T-cell (primary cell): ENCODE data around the gene ADCYAP1. TPM values are rescaled to one million over a fixed set of nuclear protein-coding genes. Genes with fewer than 3 reads are reported as not detected.

Experiments used
- ATAC-seq, 4 experiments: fragments of 200-7000 bp in 3 of 4; fragments of 150-1000 bp in 1 of 4; cut with Tn5 transposase; replicated peaks in 1 of 4; 1 replicate in 3 of 4; 2 replicates in 1 of 4; pipeline ENCODE4 v1.10.0; 2021; ENCODE audit warnings: moderate library complexity in 3 of 4, mild to moderate bottlenecking in 2 of 4, moderate number of reproducible peaks in 1 of 4
- CTCF ChIA-PET, 2 donors: fragments of 300-600 bp; sonication (Branson Sonifier 250); formaldehyde crosslinking; loops; one replicate each; lab custom pipeline; 2022; ENCODE audit warnings: antibody characterized with exemption in 2 of 2; lab: Charles Lee
- POLR2A ChIA-PET, 2 donors: fragments of 300-600 bp; sonication (Branson Sonifier 250); formaldehyde crosslinking; loops; one replicate each; lab custom pipeline; 2022; ENCODE audit warnings: antibody characterized with exemption in 2 of 2; lab: Charles Lee
- DNase-seq, 35 experiments: peaks; one replicate each; pipeline versions ENCODE4 v3.0.0 to v3.0.0-alpha.2; 2013 to 2023
- H3K27ac ChIP-seq: one replicate; pipeline ENCODE4 v1.5.1; 2013; ENCODE audit warnings: low read length
- H3K27me3 ChIP-seq, 2 experiments: replicated peaks in 1 of 2; 1 replicate in 1 of 2; 2 replicates in 1 of 2; pipeline versions ENCODE4 v1.6.1 to v1.7.0; 2013; ENCODE audit warnings: low read length in 1 of 2, mixed read lengths in 1 of 2; ENCODE audit not compliant: control insufficient read depth in 2 of 2, insufficient read depth in 2 of 2; ENCODE audit errors: extremely low read depth in 1 of 2
- H3K36me3 ChIP-seq, 2 donors: 1 replicate in 1 of 2; 2 replicates in 1 of 2; pipeline versions ENCODE4 v1.6.1 to v1.7.0; 2013; ENCODE audit warnings: low read length in 1 of 2; ENCODE audit not compliant: control insufficient read depth in 2 of 2, insufficient read depth in 1 of 2; ENCODE audit errors: extremely low read depth in 1 of 2
- H3K4me1 ChIP-seq, 2 experiments: 1 replicate in 1 of 2; 2 replicates in 1 of 2; pipeline versions ENCODE4 v1.6.1 to v1.7.0; 2013; ENCODE audit warnings: low read length in 2 of 2, mixed read lengths in 1 of 2; ENCODE audit not compliant: insufficient read depth in 2 of 2, control insufficient read depth in 1 of 2; ENCODE audit errors: extremely low read depth in 1 of 2
- H3K4me3 ChIP-seq, 2 donors: 1 replicate in 1 of 2; 2 replicates in 1 of 2; pipeline versions ENCODE4 v1.5.1 to v1.7.0; 2013; ENCODE audit warnings: mild to moderate bottlenecking in 2 of 2, low read length in 1 of 2, moderate library complexity in 1 of 2; ENCODE audit not compliant: control insufficient read depth in 1 of 2; ENCODE audit errors: extremely low read depth in 1 of 2
- H3K9me3 ChIP-seq: 2 replicates; pipeline ENCODE4 v1.7.0; 2013
- H3K27ac Mint-ChIP-seq, 2 donors: one replicate each; pipeline ENCODE4 v1.8.0; 2020 to 2021; ENCODE audit warnings: mild to moderate bottlenecking in 2 of 2, mixed read lengths in 2 of 2
- H3K27me3 Mint-ChIP-seq, 2 donors: one replicate each; pipeline ENCODE4 v1.8.0; 2021 to 2022; ENCODE audit warnings: mixed read lengths in 2 of 2
- H3K36me3 Mint-ChIP-seq: one replicate; pipeline ENCODE4 v1.8.0; 2021; ENCODE audit warnings: mixed read lengths
- H3K4me1 Mint-ChIP-seq, 3 donors: one replicate each; pipeline ENCODE4 v1.8.0; 2020 to 2022; ENCODE audit warnings: mixed read lengths in 3 of 3, mild to moderate bottlenecking in 1 of 3
- H3K4me3 Mint-ChIP-seq, 3 donors: one replicate each; pipeline ENCODE4 v1.8.0; 2020 to 2022; ENCODE audit warnings: mild to moderate bottlenecking in 3 of 3, mixed read lengths in 3 of 3, moderate library complexity in 3 of 3
- H3K9me3 Mint-ChIP-seq, 3 donors: one replicate each; pipeline ENCODE4 v1.8.0; 2020 to 2022; ENCODE audit warnings: mixed read lengths in 3 of 3
- WGBS: methylation state at CpG from one replicate; pipeline ENCODE4 v1.1.5; 2013; ENCODE audit warnings: missing lambda C conversion rate; ENCODE audit not compliant: insufficient coverage; 5-methylcytosine and 5-hydroxymethylcytosine counted together
- total RNA-seq, 35 experiments: library from RNA in 6 of 35; stranded (reverse) in 6 of 35; fragments of 120-200 nt in 1 of 35; gene quantifications; one replicate each; pipeline versions ENCODE4 v1.2.1 to v1.2.4 and lab custom pipeline; 2013 to 2026

Gene ADCYAP1
- total RNA-seq, 5 donors from 2014 or later (not counting 1 experiment from before 2014, with no cell fraction given): not detected

GRCh38 chr18:911486-911885 lies 6.8 kb downstream of the ADCYAP1 start:
- Mint-ChIP-seq H3K36me3 (no peaks in the 10 kb centered on the region), H3K27me3 (peaks cover 52 to 57% of the 10 kb centered on the region in 2 donors), H3K27ac (no peak overlapping the region), H3K4me3 (no peak overlapping the region), H3K9me3 (no peaks in the 10 kb centered on the region), H3K4me1 (peaks cover 11 to 15% (median 14%) of the 10 kb centered on the region in 3 donors)
- ChIA-PET POLR2A (no interaction called here), CTCF (interaction anchor here in 1 of 2 donors (0.7 to 0.8 kb wide), 2 partner anchors 15 to 46 kb away, joined by 3 read pairs; no protein-coding TSS in a partner anchor)
- H3K4me3 ChIP-seq: no peak overlapping the region
- ATAC-seq: no peak
- H3K27ac ChIP-seq: no peak overlapping the region
- H3K4me1 ChIP-seq: peaks cover 0 to 25% of the 10 kb centered on the region in 2 experiments
- H3K9me3 ChIP-seq: no peaks in the 10 kb centered on the region
- H3K27me3 ChIP-seq: peaks cover 22 to 38% of the 10 kb centered on the region in 2 experiments
- DNase-seq: no peak
- H3K36me3 ChIP-seq: no peaks in the 10 kb centered on the region
- 10% methylated on average over 4 of the region's 7 CpGs for WGBS

- POLR2A ChIA-PET: no interaction called here
- no peak for ATAC-seq
Measured at GRCh38 chr18:916562-916961, 11.9 kb downstream of the ADCYAP1 start.

GRCh38 chr18:919078-919477 lies 14.4 kb downstream of the ADCYAP1 start:
- Mint-ChIP-seq H3K4me1 (no peaks in the 10 kb centered on the region), H3K9me3 (no peaks in the 10 kb centered on the region), H3K4me3 (no peak overlapping the region), H3K27me3 (peaks cover 42 to 46% of the 10 kb centered on the region in 2 donors), H3K36me3 (no peaks in the 10 kb centered on the region), H3K27ac (no peak overlapping the region)
- 19% methylated on average over 2 of the region's 2 CpGs for WGBS
- DNase-seq (no peak), ATAC-seq (no peak)
- CTCF ChIA-PET: no interaction called here
- H3K36me3 ChIP-seq: no peaks in the 10 kb centered on the region
- no peaks in the 10 kb centered on the region for H3K9me3 ChIP-seq
- no peaks in the 10 kb centered on the region for H3K4me1 ChIP-seq
- H3K27me3 ChIP-seq: peaks cover 2 to 10% of the 10 kb centered on the region in 2 experiments
- H3K27ac ChIP-seq: no peak overlapping the region
- H3K4me3 ChIP-seq: no peak overlapping the region
- POLR2A ChIA-PET: no interaction called here

More at GRCh38 chr18:916562-916961, 11.9 kb downstream of the ADCYAP1 start:
- H3K27ac ChIP-seq: no peak overlapping the region
- Mint-ChIP-seq H3K27me3 (peaks cover 46 to 56% of the 10 kb centered on the region in 2 donors), H3K4me1 (no peaks in the 10 kb centered on the region), H3K27ac (no peak overlapping the region), H3K36me3 (no peaks in the 10 kb centered on the region), H3K4me3 (no peak overlapping the region), H3K9me3 (no peaks in the 10 kb centered on the region)
- no peak overlapping the region for H3K4me3 ChIP-seq
- no peaks in the 10 kb centered on the region for H3K36me3 ChIP-seq
- no peak for DNase-seq
- WGBS: 57% methylated on average over 1 of the region's 1 CpG
- peaks cover 4 to 9% of the 10 kb centered on the region in 2 experiments for H3K27me3 ChIP-seq
- no peaks in the 10 kb centered on the region for H3K4me1 ChIP-seq
- CTCF ChIA-PET: no interaction called here
- no peaks in the 10 kb centered on the region for H3K9me3 ChIP-seq

GRCh38 chr18:923144-923866 lies 18.6 kb downstream of the ADCYAP1 start:
- POLR2A ChIA-PET: no interaction called here
- Mint-ChIP-seq H3K36me3 (no peaks in the 10 kb centered on the region), H3K4me1 (no peaks in the 10 kb centered on the region), H3K9me3 (no peaks in the 10 kb centered on the region), H3K27me3 (peaks cover 38 to 42% of the 10 kb centered on the region in 2 donors), H3K4me3 (no peak overlapping the region), H3K27ac (no peak overlapping the region)
- Histone ChIP-seq H3K9me3 (no peaks in the 10 kb centered on the region), H3K36me3 (no peaks in the 10 kb centered on the region), H3K27ac (no peak overlapping the region), H3K27me3 (peaks cover 0 to 17% of the 10 kb centered on the region in 2 experiments), H3K4me1 (no peaks in the 10 kb centered on the region), H3K4me3 (no peak overlapping the region)
- 54% methylated on average over 2 of the region's 6 CpGs for WGBS
- CTCF ChIA-PET: no interaction called here
- no peak for DNase-seq
- ATAC-seq: no peak

- Histone ChIP-seq H3K27ac (no peak overlapping the region), H3K4me3 (no peak overlapping the region), H3K27me3 (peaks cover 0 to 13% of the 10 kb centered on the region in 2 experiments), H3K4me1 (no peaks in the 10 kb centered on the region), H3K9me3 (no peaks in the 10 kb centered on the region), H3K36me3 (no peaks in the 10 kb centered on the region)
- Mint-ChIP-seq H3K4me1 (no peaks in the 10 kb centered on the region), H3K36me3 (no peaks in the 10 kb centered on the region), H3K27ac (no peak overlapping the region), H3K9me3 (no peaks in the 10 kb centered on the region), H3K27me3 (peaks cover 30 to 34% of the 10 kb centered on the region in 2 donors), H3K4me3 (no peak overlapping the region)
- no CpG with 5 or more reads among the region's 1 CpG for WGBS
- ATAC-seq (no peak), DNase-seq (no peak)
- POLR2A ChIA-PET: no interaction called here
- CTCF ChIA-PET: no interaction called here
Measured at GRCh38 chr18:924987-925386, 20.3 kb downstream of the ADCYAP1 start.

GRCh38 chr18:926946-927345 lies 22.3 kb downstream of the ADCYAP1 start:
- POLR2A ChIA-PET: no interaction called here
- Mint-ChIP-seq H3K27ac (no peak overlapping the region), H3K9me3 (no peaks in the 10 kb centered on the region), H3K4me1 (no peaks in the 10 kb centered on the region), H3K4me3 (no peak overlapping the region), H3K27me3 (peaks cover 23 to 26% of the 10 kb centered on the region in 2 donors), H3K36me3 (no peaks in the 10 kb centered on the region)
- H3K36me3 ChIP-seq: no peaks in the 10 kb centered on the region
- CTCF ChIA-PET: no interaction called here
- H3K4me1 ChIP-seq: no peaks in the 10 kb centered on the region
- H3K9me3 ChIP-seq: no peaks in the 10 kb centered on the region
- ATAC-seq (no peak), DNase-seq (no peak)
- H3K4me3 ChIP-seq: no peak overlapping the region
- H3K27me3 ChIP-seq: peaks cover 0 to 10% of the 10 kb centered on the region in 2 experiments
- no peak overlapping the region for H3K27ac ChIP-seq
- WGBS: no CpG with 5 or more reads among the region's 1 CpG
